ENCODE results near the gene MASP2.
"Not testable (repeated sequence)": the region's sequence is repeated elsewhere in the genome, so short reads cannot be mapped to it uniquely, and the experiment has no call there.

Gene MASP2

DNA sequence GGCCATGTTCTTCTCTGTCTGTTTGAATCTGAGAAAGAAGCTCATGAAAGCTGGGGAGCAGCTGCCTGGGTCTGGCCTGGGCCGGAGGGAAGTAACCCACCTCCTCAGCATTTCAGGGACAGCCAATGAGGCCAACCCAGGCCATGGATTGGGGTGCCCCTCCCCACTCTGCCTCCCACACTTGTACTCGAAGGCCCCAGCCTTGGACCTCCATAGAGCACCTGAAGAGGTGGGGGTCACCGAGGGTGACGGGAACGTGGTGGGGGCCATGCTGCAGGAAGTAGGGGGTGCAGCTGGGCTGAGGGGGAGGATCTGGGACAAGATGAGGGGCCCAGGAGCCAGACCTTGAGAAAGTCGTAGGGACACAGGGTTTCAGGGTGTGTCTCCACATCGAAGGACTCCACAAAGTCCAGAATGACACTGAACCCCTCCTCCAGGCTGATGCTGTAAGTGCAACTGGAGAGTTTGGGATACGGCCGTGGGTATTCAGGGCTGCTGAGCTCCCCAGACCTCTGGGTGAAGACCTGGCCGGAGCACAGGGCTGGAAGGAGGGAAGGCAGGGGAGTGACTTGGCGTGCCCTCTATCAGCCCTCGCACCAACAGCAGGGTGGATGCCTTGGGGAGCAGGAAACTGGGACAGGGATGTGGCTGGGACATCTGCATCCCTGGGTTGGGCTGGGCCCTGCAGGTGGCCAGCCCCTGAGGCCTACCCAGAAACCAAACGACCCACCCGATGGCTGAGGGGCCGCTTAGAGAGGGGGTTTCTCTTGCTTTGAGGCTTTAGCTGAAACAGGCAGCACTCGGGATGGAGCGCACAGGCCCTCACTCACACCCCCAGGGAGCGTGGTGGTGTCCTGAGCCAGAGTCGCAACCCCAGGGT lies 3.8 kb downstream of the MASP2 start:
- H3K4me2 ChIP-seq (ENCODE audit: low read length), result no peak overlapping the region
- no peak overlapping the region for H3K27ac ChIP-seq (ENCODE audit: low read length)
- no peaks in the 10 kb centered on the region for H3K36me3 ChIP-seq (replicated peaks; ENCODE audit: low read depth, low read length)
- no peaks in the 10 kb centered on the region for H3K79me2 ChIP-seq (ENCODE audit: low read length)
- H4K20me1 ChIP-seq (ENCODE audit: insufficient read depth, low read length), result no peaks in the 10 kb centered on the region
- no peak overlapping the region for H3K4me3 ChIP-seq (ENCODE audit: low read length)
- H2AFZ ChIP-seq (ENCODE audit: low read depth, low read length), result no peak overlapping the region
- TF ChIP-seq EZH2phosphoT487 (IDR thresholded peaks at IDR 0.05; ENCODE audit: low read depth) (no peak), CTCF (IDR thresholded peaks at IDR 0.05; ENCODE audit: low read depth, low read length) (no peak)
- H3K9ac ChIP-seq (ENCODE audit: low read length), result no peak overlapping the region
- H3K4me1 ChIP-seq (ENCODE audit: low read length), result no peaks in the 10 kb centered on the region
- H3K9me3 ChIP-seq (ENCODE audit: insufficient read depth, low read length), result no peaks in the 10 kb centered on the region
- no peaks in the 10 kb centered on the region for H3K27me3 ChIP-seq (ENCODE audit: low read depth, low read length)

DNA sequence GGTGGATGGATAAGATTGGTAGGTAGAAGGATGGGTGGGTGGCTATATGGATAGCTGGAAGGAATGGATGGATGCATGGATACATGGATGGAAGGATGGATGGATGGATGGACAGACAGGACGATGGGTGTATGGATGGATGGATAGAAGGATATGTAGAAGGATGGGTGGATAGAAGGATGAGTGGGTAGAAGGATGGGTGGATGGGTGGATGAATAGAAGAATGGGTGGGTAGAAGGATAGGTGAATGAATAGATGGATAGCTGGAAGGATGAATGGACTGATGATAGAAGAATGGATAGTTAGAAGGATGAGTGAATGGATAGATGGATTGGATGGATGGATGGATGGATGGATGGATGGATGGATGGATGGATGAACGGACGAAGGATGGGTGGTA lies 5.0 kb downstream of the MASP2 start:
- no peak overlapping the region for H3K27ac ChIP-seq (ENCODE audit: low read length)
- TF ChIP-seq CTCF (IDR thresholded peaks at IDR 0.05; ENCODE audit: low read depth, low read length) (no peak), EZH2phosphoT487 (IDR thresholded peaks at IDR 0.05; ENCODE audit: low read depth) (no peak)
- no peaks in the 10 kb centered on the region for H4K20me1 ChIP-seq (ENCODE audit: insufficient read depth, low read length)
- H2AFZ ChIP-seq (ENCODE audit: low read depth, low read length), result no peak overlapping the region
- H3K79me2 ChIP-seq (ENCODE audit: low read length), result no peaks in the 10 kb centered on the region
- no peaks in the 10 kb centered on the region for H3K9me3 ChIP-seq (ENCODE audit: insufficient read depth, low read length)
- no peak overlapping the region for H3K4me3 ChIP-seq (ENCODE audit: low read length)
- H3K4me2 ChIP-seq (ENCODE audit: low read length), result no peak overlapping the region
- H3K4me1 ChIP-seq (ENCODE audit: low read length), result peaks cover 4% of the 10 kb centered on the region; the same call in 1 of the 2 replicates
- no peak overlapping the region for H3K9ac ChIP-seq (ENCODE audit: low read length)
- no peaks in the 10 kb centered on the region for H3K36me3 ChIP-seq (replicated peaks; ENCODE audit: low read depth, low read length)
- no peaks in the 10 kb centered on the region for H3K27me3 ChIP-seq (ENCODE audit: low read depth, low read length)

DNA sequence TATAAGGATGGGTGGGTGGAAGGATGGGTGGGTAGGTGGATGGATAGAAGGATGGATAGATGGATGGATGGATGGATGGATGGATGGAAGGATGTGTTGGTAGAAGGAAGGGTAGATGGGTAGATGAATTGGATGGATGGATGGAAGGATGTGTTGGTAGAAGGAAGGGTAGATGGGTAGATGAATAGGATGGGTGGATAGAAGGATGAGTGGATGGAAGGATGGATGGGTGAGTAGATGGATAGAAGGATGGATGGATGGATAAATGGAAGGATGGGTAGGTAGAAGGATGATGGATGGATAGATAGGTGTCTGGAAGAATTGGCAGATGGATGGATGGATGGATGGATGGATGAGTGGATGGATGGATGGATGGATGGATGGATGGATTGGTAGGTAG lies 6.0 kb downstream of the MASP2 start:
- H3K9ac ChIP-seq (ENCODE audit: low read length), result no peak overlapping the region
- no peaks in the 10 kb centered on the region for H3K79me2 ChIP-seq (ENCODE audit: low read length)
- H3K27me3 ChIP-seq (ENCODE audit: low read depth, low read length), result no peaks in the 10 kb centered on the region
- H3K9me3 ChIP-seq (ENCODE audit: insufficient read depth, low read length), result no peaks in the 10 kb centered on the region
- no peak overlapping the region for H3K4me2 ChIP-seq (ENCODE audit: low read length)
- peaks cover 4% of the 10 kb centered on the region; the same call in 1 of the 2 replicates for H3K4me1 ChIP-seq (ENCODE audit: low read length)
- no peak overlapping the region for H2AFZ ChIP-seq (ENCODE audit: low read depth, low read length)
- H3K27ac ChIP-seq (ENCODE audit: low read length), result no peak overlapping the region
- TF ChIP-seq CTCF (IDR thresholded peaks at IDR 0.05; ENCODE audit: low read depth, low read length) (no peak), EZH2phosphoT487 (IDR thresholded peaks at IDR 0.05; ENCODE audit: low read depth) (no peak)
- no peaks in the 10 kb centered on the region for H4K20me1 ChIP-seq (ENCODE audit: insufficient read depth, low read length)
- H3K4me3 ChIP-seq (ENCODE audit: low read length), result no peak overlapping the region
- H3K36me3 ChIP-seq (replicated peaks; ENCODE audit: low read depth, low read length), result no peaks in the 10 kb centered on the region

DNA sequence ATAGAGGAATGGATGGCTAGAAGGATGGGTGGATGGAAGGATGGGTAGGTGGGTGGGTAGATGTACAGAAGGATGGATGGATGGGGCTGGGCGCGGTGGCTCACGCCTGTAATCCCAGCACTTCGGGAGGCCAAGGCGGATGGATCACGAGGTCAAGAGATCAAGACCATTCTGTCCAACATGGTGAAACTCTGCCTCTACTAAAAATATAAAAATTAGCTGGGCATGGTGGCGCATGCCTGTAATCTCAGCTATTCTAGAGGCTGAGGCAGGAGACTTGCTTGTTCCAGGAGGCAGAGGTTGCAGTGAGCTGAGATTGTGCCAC lies 7.0 kb downstream of the MASP2 start:
- H3K4me1 ChIP-seq (ENCODE audit: low read length); H3K27me3 ChIP-seq (ENCODE audit: low read depth, low read length); H2AFZ ChIP-seq (ENCODE audit: low read depth, low read length); H3K4me2 ChIP-seq (ENCODE audit: low read length); H4K20me1 ChIP-seq (ENCODE audit: insufficient read depth, low read length); H3K27ac ChIP-seq (ENCODE audit: low read length); H3K79me2 ChIP-seq (ENCODE audit: low read length); H3K9ac ChIP-seq (ENCODE audit: low read length); H3K4me3 ChIP-seq (ENCODE audit: low read length); H3K36me3 ChIP-seq (replicated peaks; ENCODE audit: low read depth, low read length); H3K9me3 ChIP-seq (ENCODE audit: insufficient read depth, low read length): not testable (repeated sequence)

Measured in OCI-LY3 (cell line).